H1 (cell line): ENCODE data around the gene ERCC1. TPM values are rescaled to one million over a fixed set of nuclear protein-coding genes. Genes with fewer than 3 reads are reported as not detected.

Source experiments
- CTCF ChIA-PET: fragments of 300-600 bp; sonication (Branson Sonifier 250); formaldehyde crosslinking; loops from one replicate; lab custom pipeline; 2021; ENCODE audit not compliant: partially characterized antibody; lab: Charles Lee
- POLR2A ChIA-PET: fragments of 300-600 bp; sonication (Branson Sonifier 250); formaldehyde crosslinking; loops from one replicate; lab custom pipeline; 2021; ENCODE audit warnings: inconsistent platforms; ENCODE audit not compliant: partially characterized antibody; lab: Charles Lee
- DNase-seq, 2 experiments: peaks; one replicate each; pipeline versions ENCODE4 v3.0.0 to v3.0.0-alpha.2; 2010 to 2022; ENCODE audit warnings: low spot score in 2 of 2, low read depth in 1 of 2, mixed read lengths in 1 of 2
- FAIRE-seq: peaks from 2 replicates; lab custom pipeline; 2011; peaks lifted over from hg19 to GRCh38; lab: Jason Lieb, UNC
- H2AFZ ChIP-seq: 2 replicates; pipeline ENCODE4 v1.8.1; 2012; ENCODE audit warnings: low read length, inconsistent platforms
- H2AK5ac ChIP-seq: 2 replicates; pipeline ENCODE4 v1.6.1; 2013; ENCODE audit warnings: low read depth, low read length
- H2BK120ac ChIP-seq: replicated peaks from 2 replicates; pipeline ENCODE3; 2013; ENCODE audit warnings: low read depth, low read length, inconsistent platforms
- H2BK12ac ChIP-seq: 2 replicates; pipeline ENCODE4 v1.6.1; 2013; ENCODE audit warnings: low read depth, low read length
- H2BK15ac ChIP-seq: 2 replicates; pipeline ENCODE4 v1.6.1; 2013; ENCODE audit warnings: low read length
- H2BK20ac ChIP-seq: 2 replicates; pipeline ENCODE4 v1.6.1; 2013; ENCODE audit warnings: low read length
- H2BK5ac ChIP-seq: 2 replicates; pipeline ENCODE4 v1.6.1; 2013; ENCODE audit warnings: low read depth, low read length
- H3K14ac ChIP-seq: 2 replicates; pipeline ENCODE4 v1.6.1; 2013; ENCODE audit warnings: inconsistent platforms; ENCODE audit not compliant: insufficient read length
- H3K18ac ChIP-seq: 2 replicates; pipeline ENCODE4 v1.6.1; 2013; ENCODE audit warnings: low read length; ENCODE audit errors: extremely low read depth
- H3K23ac ChIP-seq: 2 replicates; pipeline ENCODE4 v1.6.1; 2013; ENCODE audit warnings: inconsistent platforms; ENCODE audit not compliant: insufficient read length
- H3K23me2 ChIP-seq: 2 replicates; pipeline ENCODE4 v1.6.1; 2013; ENCODE audit warnings: low read depth, low read length
- H3K27ac ChIP-seq: 2 replicates; pipeline ENCODE4 v1.6.1; 2011; ENCODE audit warnings: low read depth, low read length, inconsistent platforms
- H3K27me3 ChIP-seq, 4 experiments: replicated peaks in 1 of 4; 1 replicate in 1 of 4; 2 replicates in 3 of 4; pipeline versions ENCODE4 v1.6.1 to v1.8.1; 2011 to 2013; ENCODE audit warnings: low read length in 3 of 4, mild to moderate bottlenecking in 3 of 4, inconsistent platforms in 2 of 4, mixed read lengths in 2 of 4, moderate library complexity in 1 of 4; ENCODE audit not compliant: control insufficient read depth in 3 of 4, insufficient read depth in 3 of 4; ENCODE audit errors: extremely low read depth in 1 of 4
- H3K36me3 ChIP-seq, 4 experiments: 2 replicates each; pipeline versions ENCODE4 v1.6.1 to v1.8.1; 2011 to 2013; ENCODE audit warnings: mild to moderate bottlenecking in 4 of 4, low read length in 3 of 4, moderate library complexity in 2 of 4, control low read depth in 1 of 4, inconsistent platforms in 1 of 4; ENCODE audit not compliant: insufficient read depth in 4 of 4, control insufficient read depth in 2 of 4
- H3K4ac ChIP-seq: replicated peaks from 2 replicates; pipeline ENCODE3; 2013; ENCODE audit warnings: low read length, low read depth, mixed read lengths, inconsistent platforms; ENCODE audit not compliant: insufficient read length
- H3K4me1 ChIP-seq, 4 experiments: replicated peaks in 1 of 4; 1 replicate in 1 of 4; 2 replicates in 3 of 4; pipeline versions ENCODE4 v1.6.1 to v1.8.1; 2011 to 2013; ENCODE audit warnings: low read length in 3 of 4, inconsistent platforms in 2 of 4, mixed read lengths in 1 of 4; ENCODE audit not compliant: insufficient read depth in 4 of 4, control insufficient read depth in 3 of 4
- H3K4me2 ChIP-seq, 2 experiments: 2 replicates each; pipeline versions ENCODE4 v1.6.1 to v1.8.1; 2011 to 2013; ENCODE audit warnings: low read depth in 2 of 2, low read length in 2 of 2, control low read depth in 1 of 2, inconsistent platforms in 1 of 2, mild to moderate bottlenecking in 1 of 2; ENCODE audit not compliant: insufficient read depth in 1 of 2
- H3K4me3 ChIP-seq, 4 experiments: fragments of 200-600, 300-600 bp in 1 of 4; sonication (generic), shearing (Covaris generic), sonication (Bioruptor Twin) in 1 of 4; 2 replicates each; pipeline versions ENCODE4 v1.5.1 to v1.8.1; 2011 to 2016; ENCODE audit warnings: low read length in 4 of 4, low read depth in 3 of 4, control low read depth in 2 of 4, inconsistent platforms in 2 of 4, mild to moderate bottlenecking in 2 of 4, mixed read lengths in 1 of 4, moderate library complexity in 1 of 4; ENCODE audit not compliant: insufficient read depth in 2 of 4; ENCODE audit errors: extremely low read depth in 1 of 4
- H3K56ac ChIP-seq: replicated peaks from 2 replicates; pipeline ENCODE3; 2013; ENCODE audit warnings: low read depth, mild to moderate bottlenecking, mixed read lengths, low read length, inconsistent platforms; ENCODE audit not compliant: insufficient read length
- H3K79me1 ChIP-seq: 2 replicates; pipeline ENCODE4 v1.6.1; 2013; ENCODE audit warnings: low read depth, low read length, control low read depth
- H3K79me2 ChIP-seq, 2 experiments: 2 replicates each; pipeline versions ENCODE4 v1.6.1 to v1.8.1; 2012 to 2013; ENCODE audit warnings: low read length in 2 of 2, mild to moderate bottlenecking in 2 of 2, inconsistent platforms in 1 of 2; ENCODE audit not compliant: insufficient read depth in 2 of 2, control insufficient read depth in 1 of 2
- H3K9ac ChIP-seq, 4 experiments: replicated peaks in 1 of 4; 1 replicate in 1 of 4; 2 replicates in 3 of 4; pipeline versions ENCODE4 v1.6.1 to v1.8.1; 2011 to 2013; ENCODE audit warnings: low read depth in 3 of 4, low read length in 3 of 4, control low read depth in 2 of 4, mild to moderate bottlenecking in 2 of 4, moderate library complexity in 2 of 4, inconsistent platforms in 1 of 4; ENCODE audit errors: extremely low read depth in 1 of 4
- H3K9me3 ChIP-seq, 2 experiments: 2 replicates each; pipeline versions ENCODE4 v1.6.1 to v1.8.1; 2012 to 2013; ENCODE audit warnings: mild to moderate bottlenecking in 2 of 2, moderate library complexity in 2 of 2, control low read depth in 1 of 2, inconsistent platforms in 1 of 2, low read depth in 1 of 2, low read length in 1 of 2, mixed read lengths in 1 of 2; ENCODE audit not compliant: insufficient read depth in 2 of 2
- H4K20me1 ChIP-seq, 2 experiments: replicated peaks in 1 of 2; 2 replicates each; pipeline versions ENCODE3 to v1.8.1; 2011 to 2013; ENCODE audit warnings: inconsistent platforms in 2 of 2, low read length in 2 of 2, mild to moderate bottlenecking in 1 of 2; ENCODE audit not compliant: insufficient read depth in 2 of 2, control insufficient read depth in 1 of 2
- H4K5ac ChIP-seq: 2 replicates; pipeline ENCODE4 v1.6.1; 2013; ENCODE audit warnings: low read length, low read depth, mixed read lengths, inconsistent platforms; ENCODE audit not compliant: insufficient read length
- H4K8ac ChIP-seq: 2 replicates; pipeline ENCODE4 v1.8.0; 2013; ENCODE audit warnings: mild to moderate bottlenecking, moderate library complexity, low read length, inconsistent platforms; ENCODE audit not compliant: insufficient read depth; ENCODE audit errors: extremely low read depth
- H4K91ac ChIP-seq: replicated peaks from 2 replicates; pipeline ENCODE3; 2013; ENCODE audit warnings: low read length, mixed read lengths, inconsistent platforms; ENCODE audit not compliant: insufficient read length
- CTCF ChIP-seq, 3 experiments: IDR thresholded peaks; 1 replicate in 2 of 3; 2 replicates in 1 of 3; pipeline versions ENCODE4 v1.5.1 to v1.6.1; 2011; ENCODE audit warnings: low read length in 3 of 3, mild to moderate bottlenecking in 3 of 3, inconsistent platforms in 2 of 3, low read depth in 1 of 3, moderate library complexity in 1 of 3; ENCODE audit not compliant: insufficient read depth in 1 of 3; ENCODE audit errors: control extremely low read depth in 1 of 3
- E2F6 ChIP-seq: IDR thresholded peaks from 2 replicates; pipeline ENCODE4 v1.6.1; 2012; ENCODE audit warnings: inconsistent platforms
- EGR1 ChIP-seq: IDR thresholded peaks from 2 replicates; pipeline ENCODE4 v1.6.1; 2011; ENCODE audit warnings: low read depth, low read length, borderline replicate concordance
- EP300 ChIP-seq, 2 experiments: IDR thresholded peaks; 1 replicate in 1 of 2; 2 replicates in 1 of 2; pipeline ENCODE4 v1.6.1; 2011 to 2012; ENCODE audit warnings: low read depth in 2 of 2, low read length in 2 of 2, mild to moderate bottlenecking in 2 of 2, borderline replicate concordance in 1 of 2, inconsistent platforms in 1 of 2, moderate library complexity in 1 of 2
- HDAC6 ChIP-seq: IDR thresholded peaks from one replicate; pipeline ENCODE4 v1.7.1; 2012; ENCODE audit warnings: low read depth, mild to moderate bottlenecking, inconsistent platforms, low read length, moderate library complexity
- KDM5A ChIP-seq: fragments of 200-600 bp; IDR thresholded peaks from 2 replicates; pipeline ENCODE4 v1.7.1; 2012; ENCODE audit warnings: mild to moderate bottlenecking, low read length, inconsistent platforms, mixed read lengths
- TCF12 ChIP-seq: IDR thresholded peaks from 2 replicates; pipeline ENCODE4 v1.6.1; 2011; ENCODE audit warnings: low read depth, mild to moderate bottlenecking, low read length
- TEAD4 ChIP-seq: IDR thresholded peaks from 2 replicates; pipeline ENCODE4 v1.6.1; 2012; ENCODE audit warnings: low read depth, low read length, inconsistent platforms, mixed read lengths
- YY1 ChIP-seq: IDR thresholded peaks from 2 replicates; pipeline ENCODE4 v1.6.1; 2011; ENCODE audit warnings: low read depth, mild to moderate bottlenecking, low read length
- ZNF274 ChIP-seq: IDR thresholded peaks from 2 replicates; pipeline ENCODE4 v1.7.0; 2012; ENCODE audit warnings: low read length, borderline replicate concordance; ENCODE audit errors: extremely low read depth
- WGBS, 2 experiments: shearing (Covaris generic) in 1 of 2; methylation state at CpG; one replicate each; pipeline versions ENCODE4 v1.1.6 to v1.1.7; 2013 to 2015; ENCODE audit warnings: low lambda C conversion rate in 2 of 2, mixed read lengths in 2 of 2, inconsistent platforms in 1 of 2, low coverage in 1 of 2, missing lambda C conversion rate in 1 of 2; ENCODE audit not compliant: insufficient replicate concordance in 2 of 2, insufficient coverage in 1 of 2, insufficient read length in 1 of 2; ENCODE audit errors: extremely low coverage in 1 of 2, missing lambda C conversion rate in 1 of 2; 5-methylcytosine and 5-hydroxymethylcytosine counted together
- polyA plus RNA-seq, 7 experiments: library from polyadenylated mRNA; depleted of rRNA in 3 of 7; stranded (reverse) in 5 of 7; unstranded in 2 of 7; fragments of >200 nt in 5 of 7; fragments of 200-250 nt in 2 of 7; gene quantifications; 1 replicate in 5 of 7; 2 replicates in 1 of 7; 4 replicates in 1 of 7; pipeline versions ENCODE4 v1.2.1 to v1.2.3, GENCODE V29; 2011 to 2013; ENCODE audit warnings: missing spikeins in 2 of 7, mixed read lengths in 2 of 7
- total RNA-seq: library from RNA; stranded (reverse); fragmentation: NEBNext Ultra II Directional; extraction: Animal tissue kit (Norgen Biotek cat#: 25700); gene quantifications from 2 replicates; pipeline ENCODE4 v1.2.1, GENCODE V29; 2021

The ERCC1 gene
- total and polyA plus RNA-seq, 2 of the 8 experiments (the other 6 are each of a cell fraction or from before 2014, with no cell fraction given) = 44.7 to 94.2 TPM

GRCh38 chr19:45401815-45402214, 21.9 kb downstream of the ERCC1 start:
- Histone ChIP-seq H3K4me2 (peak overlapping the region; percentile 41 to 92; a peak in 1 of 4 replicates), H4K91ac (no peak overlapping the region), H2BK20ac (no peak overlapping the region), H3K9ac (no peak overlapping the region), H2BK12ac (no peak overlapping the region), H3K23me2 (peaks cover 18% of the 10 kb centered on the region), H4K20me1 (peaks cover 2 to 5% of the 10 kb centered on the region in 2 experiments), H2BK5ac (no peak overlapping the region), H4K8ac (no peak overlapping the region), H3K9me3 (no peaks in the 10 kb centered on the region), H2BK15ac (no peak overlapping the region), H3K79me1 (0 out of 2 replicates have a peak, but pooled peaks cover 1% of the 10 kb centered on the region), H3K4ac (no peak overlapping the region), H3K27me3 (peaks cover 10 to 19% (median 15%) of the 10 kb centered on the region in 4 experiments), H3K14ac (no peak overlapping the region), H2BK120ac (no peak overlapping the region), H3K4me3 (peak overlapping the region in 1 of 4 experiments; percentile 48; a peak in 1 of 8 replicates), H3K36me3 (0 out of 8 replicates have a peak, but pooled peaks cover 0 to under 1% (median 0%) of the 10 kb centered on the region in 4 experiments), H4K5ac (no peak overlapping the region), H3K79me2 (no peaks in the 10 kb centered on the region; a peak in 1 of 4 replicates), H3K18ac (no peak overlapping the region; the same call in 1 of the 2 replicates), H3K56ac (no peak overlapping the region), H2AFZ (no peak overlapping the region), H3K27ac (no peak overlapping the region), H2AK5ac (no peak overlapping the region), H3K4me1 (peaks cover 3 to 28% (median 13%) of the 10 kb centered on the region in 4 experiments; a peak in 6 of 7 replicates), H3K23ac (no peak overlapping the region)
- ChIA-PET POLR2A (interaction anchor here (0.9 to 3.5 kb wide), 8 partner anchors 8 to 77 kb away, joined by 3 to 11 read pairs (median 4); no protein-coding TSS in a partner anchor), CTCF (interaction anchor here (0.9 to 6.6 kb wide), 15 partner anchors 9 to 152 kb away, joined by 3 to 57 read pairs (median 5); partner anchors contain the start of genes ERCC2 and VASP)
- no peak for FAIRE-seq
- DNase-seq = no peak
- 86% methylated on average over 6 of the region's 6 CpGs; no CpG with 5 or more reads in 1 of the 2 experiments for WGBS, 2 experiments
- TF ChIP-seq YY1 (no peak), CTCF (IDR thresholded peaks at IDR 0.05; ENCODE audit: control extremely low read depth in 1 of 3, insufficient read depth in 1 of 3, low read depth in 1 of 3, low read length in 3 of 3) (no peak), E2F6 (no peak), HDAC6 (no peak), TEAD4 (no peak), KDM5A (no peak), TCF12 (no peak), EGR1 (no peak), ZNF274 (no peak), EP300 (IDR thresholded peaks at IDR 0.05; ENCODE audit: borderline replicate concordance in 1 of 2, low read depth in 2 of 2, low read length in 2 of 2) (no peak)
